Stimulated activated naive B cell treated with anti-CD40 and anti-IgM and Interleukin-4, amounts not matched to agents 10 μg/mL and 1 μg/mL and 100 μg/mL, for 72 hours (primary cell): ENCODE data around the gene AUH.

Experiments
- ATAC-seq, 2 donors: fragments of 150-1000 bp; cut with Tn5 transposase; replicated peaks; 2 replicates each; pipeline ENCODE4 v1.10.0; 2021; ENCODE audit warnings: moderate library complexity in 1 of 2
- DNase-seq: peaks from one replicate; pipeline ENCODE4 v3.0.0; 2021
- H3K27ac Mint-ChIP-seq: one replicate; pipeline ENCODE4 v1.8.0; 2022; ENCODE audit warnings: mild to moderate bottlenecking, mixed read lengths
- H3K27me3 Mint-ChIP-seq, 2 donors: one replicate each; pipeline ENCODE4 v1.8.0; 2022; ENCODE audit warnings: mixed read lengths in 2 of 2
- H3K36me3 Mint-ChIP-seq, 2 donors: one replicate each; pipeline ENCODE4 v1.8.0; 2022; ENCODE audit warnings: mixed read lengths in 2 of 2, mild to moderate bottlenecking in 1 of 2
- H3K4me1 Mint-ChIP-seq, 2 donors: one replicate each; pipeline ENCODE4 v1.8.0; 2022; ENCODE audit warnings: mixed read lengths in 2 of 2, mild to moderate bottlenecking in 1 of 2
- H3K4me3 Mint-ChIP-seq, 2 donors: one replicate each; pipeline ENCODE4 v1.8.0; 2022; ENCODE audit warnings: mild to moderate bottlenecking in 2 of 2, mixed read lengths in 2 of 2, moderate library complexity in 1 of 2
- H3K9me3 Mint-ChIP-seq, 2 donors: one replicate each; pipeline ENCODE4 v1.8.0; 2022; ENCODE audit warnings: mixed read lengths in 2 of 2, mild to moderate bottlenecking in 1 of 2

AUH gene

DNA sequence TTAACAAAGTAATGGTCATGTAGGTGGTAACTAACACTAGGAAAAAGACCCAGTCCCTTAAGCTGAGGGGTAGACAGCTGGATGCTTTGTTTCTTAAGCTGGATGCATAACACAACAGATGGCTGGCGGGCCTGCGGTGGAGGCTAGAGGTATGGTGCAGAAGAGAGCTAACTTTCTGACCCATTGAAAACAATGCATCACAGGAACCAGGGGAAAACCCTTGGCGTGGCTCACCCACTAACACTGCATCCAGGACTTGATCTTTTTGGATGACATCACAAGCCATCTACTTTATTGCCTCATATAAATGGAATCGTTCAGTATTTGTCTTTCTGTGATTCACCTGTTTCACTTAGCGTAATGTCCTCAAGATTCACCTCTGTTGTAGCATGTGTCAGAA is 138.7 kb downstream of the AUH start:
- Mint-ChIP-seq H3K4me1 (peaks cover 6 to 15% of the 10 kb centered on the region in 2 donors), H3K27ac (no peak overlapping the region), H3K36me3 (peaks cover 30 to 37% of the 10 kb centered on the region in 2 donors), H3K4me3 (no peak overlapping the region), H3K9me3 (no peaks in the 10 kb centered on the region), H3K27me3 (no peaks in the 10 kb centered on the region)
- ATAC-seq = no peak
- no peak for DNase-seq

DNA sequence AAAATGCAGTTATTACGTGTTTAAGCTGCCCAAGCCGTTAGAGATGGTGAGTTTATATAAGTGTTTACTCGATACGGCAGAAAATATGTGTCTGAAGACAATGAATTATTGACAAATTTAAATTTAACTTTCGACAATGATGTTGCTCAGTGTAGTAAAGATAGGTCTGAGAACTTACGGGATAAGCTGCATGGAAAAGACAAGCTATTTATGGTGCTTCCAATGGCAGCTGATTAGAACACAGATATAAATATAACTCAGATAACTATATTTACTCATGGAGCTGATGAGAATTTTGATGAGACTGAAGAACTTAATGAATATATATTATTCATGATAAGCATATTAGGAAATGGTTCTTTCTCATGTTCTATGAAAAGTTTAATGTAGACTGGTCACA is 139.3 kb downstream of the AUH start:
- Mint-ChIP-seq H3K27ac (no peak overlapping the region), H3K27me3 (no peaks in the 10 kb centered on the region), H3K9me3 (no peaks in the 10 kb centered on the region), H3K36me3 (peaks cover 35 to 42% of the 10 kb centered on the region in 2 donors), H3K4me3 (no peak overlapping the region), H3K4me1 (peaks cover 6 to 15% of the 10 kb centered on the region in 2 donors)
- DNase-seq (no peak), ATAC-seq (no peak)

GRCh38 chr9:91221332-91221731 is 140.4 kb downstream of the AUH start:
- H3K9me3 Mint-ChIP-seq = no peaks in the 10 kb centered on the region
- H3K4me1 Mint-ChIP-seq = peaks cover 6 to 15% of the 10 kb centered on the region in 2 donors
- no peak for ATAC-seq
- no peak for DNase-seq
- H3K36me3 Mint-ChIP-seq = peaks cover 43 to 51% of the 10 kb centered on the region in 2 donors
- no peaks in the 10 kb centered on the region for H3K27me3 Mint-ChIP-seq
- no peak overlapping the region for H3K27ac Mint-ChIP-seq
- no peak overlapping the region for H3K4me3 Mint-ChIP-seq

DNA sequence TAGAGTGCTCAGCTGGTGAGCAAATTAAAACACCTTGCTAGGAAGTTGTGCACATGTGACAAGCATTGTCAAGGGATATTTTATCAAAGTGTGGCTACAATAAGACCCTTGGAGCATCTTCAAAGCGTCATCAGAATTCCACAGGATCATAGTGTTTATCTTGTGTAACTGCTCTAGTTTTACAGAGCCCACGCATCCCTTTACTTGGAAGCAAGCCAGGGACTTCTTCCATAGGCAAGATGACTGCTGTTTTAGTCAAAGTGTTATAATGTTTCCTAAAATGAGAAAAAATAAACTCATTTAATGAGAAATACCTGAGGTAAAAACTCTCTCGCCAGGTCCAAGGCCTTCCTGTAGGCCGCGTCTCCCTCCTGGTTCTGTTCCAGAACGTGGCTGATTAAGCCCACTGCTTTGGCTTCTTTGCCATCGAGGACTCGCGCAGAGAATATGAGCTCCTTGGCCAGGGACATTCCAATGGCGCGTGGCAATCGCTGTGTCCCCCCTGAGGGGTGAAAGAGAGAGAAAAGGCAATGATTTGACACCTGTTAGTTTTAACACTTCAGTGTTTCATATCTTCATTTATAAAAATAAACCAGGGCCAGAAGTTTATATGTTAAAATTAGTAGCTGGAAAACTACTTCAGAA is 141.1 kb downstream of the AUH start:
- Mint-ChIP-seq H3K36me3 (peaks cover 44 to 53% of the 10 kb centered on the region in 2 donors), H3K27me3 (no peaks in the 10 kb centered on the region), H3K9me3 (no peaks in the 10 kb centered on the region), H3K4me1 (peaks cover 6 to 17% of the 10 kb centered on the region in 2 donors), H3K4me3 (no peak overlapping the region), H3K27ac (peak overlapping the region; percentile 14)
- DNase-seq = no peak
- ATAC-seq = no peak

- Mint-ChIP-seq H3K4me3 (no peak overlapping the region), H3K9me3 (no peaks in the 10 kb centered on the region), H3K4me1 (peaks cover 7 to 20% of the 10 kb centered on the region in 2 donors), H3K27me3 (no peaks in the 10 kb centered on the region), H3K36me3 (peaks cover 45 to 55% of the 10 kb centered on the region in 2 donors), H3K27ac (no peak overlapping the region)
- no peak for DNase-seq
- ATAC-seq = no peak
Measured at GRCh38 chr9:91220021-91220420, 141.7 kb downstream of the AUH start.

DNA sequence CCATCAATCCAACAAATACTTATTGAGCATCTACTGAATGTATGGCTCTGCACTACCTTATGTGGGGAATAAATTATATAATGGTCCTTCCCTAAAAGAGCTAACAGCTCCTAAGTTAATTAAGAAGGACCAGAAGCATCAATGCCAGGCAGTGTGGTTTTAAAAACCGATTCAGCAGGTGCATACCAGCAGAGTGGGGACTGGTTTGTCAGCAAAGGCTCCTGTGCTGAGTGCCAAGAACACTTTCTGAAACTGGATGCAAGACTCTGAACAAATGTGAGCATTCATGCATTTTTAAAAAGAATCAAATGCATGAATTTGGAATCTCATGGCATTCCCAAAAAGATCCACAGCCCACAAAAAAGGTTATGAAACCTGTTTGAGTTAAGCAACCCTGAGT is 142.2 kb downstream of the AUH start:
- Mint-ChIP-seq H3K9me3 (no peaks in the 10 kb centered on the region), H3K27me3 (no peaks in the 10 kb centered on the region), H3K4me3 (no peak overlapping the region), H3K4me1 (peaks cover 7 to 20% of the 10 kb centered on the region in 2 donors), H3K27ac (no peak overlapping the region), H3K36me3 (peaks cover 49 to 56% of the 10 kb centered on the region in 2 donors)
- DNase-seq (no peak), ATAC-seq (no peak)

GRCh38 chr9:91217388-91217787 is 144.3 kb downstream of the AUH start:
- no peaks in the 10 kb centered on the region for H3K27me3 Mint-ChIP-seq

GRCh38 chr9:91214867-91215266 is 146.9 kb downstream of the AUH start:
- H3K36me3 Mint-ChIP-seq = peaks cover 60 to 69% of the 10 kb centered on the region in 2 donors
- H3K4me1 Mint-ChIP-seq = peaks cover 14 to 39% of the 10 kb centered on the region in 2 donors
- H3K9me3 Mint-ChIP-seq = peaks cover 0 to 2% of the 10 kb centered on the region in 2 donors
- H3K27ac Mint-ChIP-seq = no peak overlapping the region
- DNase-seq (no peak), ATAC-seq (no peak)
- no peaks in the 10 kb centered on the region for H3K27me3 Mint-ChIP-seq
- no peak overlapping the region for H3K4me3 Mint-ChIP-seq

More at GRCh38 chr9:91217388-91217787, 144.3 kb downstream of the AUH start:
- no peak for DNase-seq
- ATAC-seq = no peak
- H3K4me3 Mint-ChIP-seq = no peak overlapping the region
- H3K9me3 Mint-ChIP-seq = peaks cover 0 to 2% of the 10 kb centered on the region in 2 donors
- peaks cover 55 to 67% of the 10 kb centered on the region in 2 donors for H3K36me3 Mint-ChIP-seq
- H3K27ac Mint-ChIP-seq = no peak overlapping the region
- peaks cover 7 to 18% of the 10 kb centered on the region in 2 donors for H3K4me1 Mint-ChIP-seq

GRCh38 chr9:91214086-91214485 is 147.6 kb downstream of the AUH start:
- peaks cover 18 to 47% of the 10 kb centered on the region in 2 donors for H3K4me1 Mint-ChIP-seq
- no peaks in the 10 kb centered on the region for H3K27me3 Mint-ChIP-seq
- H3K9me3 Mint-ChIP-seq = peaks cover 0 to 2% of the 10 kb centered on the region in 2 donors
- H3K27ac Mint-ChIP-seq = no peak overlapping the region
- no peak for DNase-seq
- no peak overlapping the region for H3K4me3 Mint-ChIP-seq
- peaks cover 57 to 63% of the 10 kb centered on the region in 2 donors for H3K36me3 Mint-ChIP-seq
- ATAC-seq = no peak

GRCh38 chr9:91212596-91213243 is 149.0 kb downstream of the AUH start:
- no peak overlapping the region for H3K4me3 Mint-ChIP-seq
- peak overlapping the region; percentile 89 for H3K27ac Mint-ChIP-seq
- no peaks in the 10 kb centered on the region for H3K27me3 Mint-ChIP-seq
- H3K36me3 Mint-ChIP-seq = peaks cover 47 to 51% of the 10 kb centered on the region in 2 donors
- peaks cover 30 to 61% of the 10 kb centered on the region in 2 donors for H3K4me1 Mint-ChIP-seq
- DNase-seq (no peak), ATAC-seq (no peak)
- peaks cover 0 to 2% of the 10 kb centered on the region in 2 donors for H3K9me3 Mint-ChIP-seq

DNA sequence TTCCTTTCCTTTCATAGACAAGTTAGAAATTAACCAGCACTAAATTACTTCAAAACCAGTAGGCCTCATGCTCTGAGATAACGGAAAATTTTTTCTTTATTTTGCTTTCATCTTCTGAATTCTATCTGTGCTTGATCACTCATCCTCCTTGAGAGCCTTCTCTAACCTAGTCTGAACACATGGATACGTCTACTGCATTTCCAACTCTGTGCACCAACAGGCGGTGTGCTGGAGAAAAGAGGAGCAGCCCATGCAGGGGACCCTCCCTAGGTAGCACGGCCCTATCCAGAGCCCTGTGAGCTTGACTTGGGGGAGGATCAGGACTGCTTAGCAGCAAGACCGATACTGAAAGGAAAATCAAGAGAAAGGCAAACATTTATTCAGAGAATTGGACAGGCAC is 149.8 kb downstream of the AUH start:
- peak overlapping the region; percentile 89 for H3K27ac Mint-ChIP-seq

DNA sequence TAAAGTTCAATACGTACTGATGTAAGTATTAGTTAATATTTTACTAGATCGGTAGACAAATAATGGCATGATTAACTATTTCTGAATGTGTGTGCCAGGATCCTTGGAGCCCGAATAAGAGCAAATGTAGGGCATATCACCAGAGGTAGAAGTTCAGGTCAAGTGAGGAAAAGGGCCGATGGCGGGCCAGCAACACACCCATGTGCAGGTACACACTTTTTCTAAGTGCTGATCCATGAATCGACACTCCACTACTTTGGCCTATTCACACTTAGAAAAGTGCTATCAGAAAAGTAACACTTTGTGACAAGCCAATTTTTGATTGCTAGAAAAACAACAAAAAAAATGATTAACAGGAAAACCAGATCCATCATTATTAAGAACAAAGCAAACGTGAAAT is 150.3 kb downstream of the AUH start:
- no peak for ATAC-seq
- Mint-ChIP-seq H3K27ac (peak overlapping the region; percentile 89), H3K27me3 (no peaks in the 10 kb centered on the region), H3K36me3 (peaks cover 36 to 39% of the 10 kb centered on the region in 2 donors), H3K4me3 (no peak overlapping the region), H3K9me3 (peaks cover 0 to 2% of the 10 kb centered on the region in 2 donors), H3K4me1 (peaks cover 39 to 68% of the 10 kb centered on the region in 2 donors)
- no peak for DNase-seq

More for the DNA sequence above, 149.8 kb downstream of the AUH start:
- ATAC-seq = no peak
- peaks cover 0 to 2% of the 10 kb centered on the region in 2 donors for H3K9me3 Mint-ChIP-seq
- H3K4me1 Mint-ChIP-seq = peaks cover 37 to 68% of the 10 kb centered on the region in 2 donors
- DNase-seq = no peak
- H3K27me3 Mint-ChIP-seq = no peaks in the 10 kb centered on the region
- H3K36me3 Mint-ChIP-seq = peaks cover 41 to 43% of the 10 kb centered on the region in 2 donors
- H3K4me3 Mint-ChIP-seq = peak overlapping the region; percentile 36 to 63

DNA sequence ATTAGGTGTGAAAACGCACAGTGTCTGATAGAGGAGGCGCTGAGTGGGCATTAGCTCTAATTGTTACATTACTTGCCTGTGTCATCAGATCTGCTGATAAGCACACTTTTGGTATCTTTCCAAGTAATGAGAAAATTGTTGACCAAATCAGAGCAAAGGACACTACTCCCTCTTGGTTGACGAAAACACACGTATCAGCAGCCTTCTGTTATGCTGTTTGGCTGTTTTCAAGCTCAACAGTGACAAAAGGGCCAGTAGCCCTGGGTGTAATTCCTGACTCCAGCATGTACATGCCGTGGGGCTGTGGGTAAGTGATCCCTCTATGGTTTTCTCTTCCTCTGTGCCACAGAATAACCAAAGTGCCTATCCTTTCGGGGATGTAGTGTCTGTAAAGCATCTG is 151.4 kb downstream of the AUH start:
- H3K27ac Mint-ChIP-seq = peak overlapping the region; percentile 86
- H3K27me3 Mint-ChIP-seq = no peaks in the 10 kb centered on the region
- H3K36me3 Mint-ChIP-seq = peaks cover 34 to 35% of the 10 kb centered on the region in 2 donors
- DNase-seq (no peak), ATAC-seq (no peak)
- peaks cover 0 to 3% of the 10 kb centered on the region in 2 donors for H3K9me3 Mint-ChIP-seq
- peaks cover 37 to 63% of the 10 kb centered on the region in 2 donors for H3K4me1 Mint-ChIP-seq
- no peak overlapping the region for H3K4me3 Mint-ChIP-seq

GRCh38 chr9:91208837-91209236 is 152.9 kb downstream of the AUH start:
- H3K27me3 Mint-ChIP-seq = no peaks in the 10 kb centered on the region
- H3K4me3 Mint-ChIP-seq = peak overlapping the region; percentile 64 to 66
- ATAC-seq (peak; percentile 20 to 31), DNase-seq (no peak)
- H3K36me3 Mint-ChIP-seq = peaks cover 32 to 40% of the 10 kb centered on the region in 2 donors
- H3K27ac Mint-ChIP-seq = peak overlapping the region; percentile 96
- peaks cover 39 to 74% of the 10 kb centered on the region in 2 donors for H3K4me1 Mint-ChIP-seq
- peaks cover 0 to 3% of the 10 kb centered on the region in 2 donors for H3K9me3 Mint-ChIP-seq

GRCh38 chr9:91208419-91208745 is 153.3 kb downstream of the AUH start:
- peak overlapping the region; percentile 96 for H3K27ac Mint-ChIP-seq
- peaks cover 41 to 73% of the 10 kb centered on the region in 2 donors for H3K4me1 Mint-ChIP-seq
- ATAC-seq (no peak), DNase-seq (no peak)
- H3K4me3 Mint-ChIP-seq = peak overlapping the region; percentile 5 to 52
- no peaks in the 10 kb centered on the region for H3K27me3 Mint-ChIP-seq
- peaks cover 0 to 2% of the 10 kb centered on the region in 2 donors for H3K9me3 Mint-ChIP-seq
- H3K36me3 Mint-ChIP-seq = peaks cover 30 to 38% of the 10 kb centered on the region in 2 donors
